Measurements from ENCODE around the gene TMPRSS11A. TPM values are rescaled to one million over a fixed set of nuclear protein-coding genes. Genes with fewer than 3 reads are reported as not detected.

Gene TMPRSS11A
- total and polyA plus RNA-seq, 2 experiments from 2014 or later = not detected

- peaks cover 11% of the 10 kb centered on the region; the same call in 2 of the 3 replicates for H3K4me1 Mint-ChIP-seq
- ATAC-seq (no peak), DNase-seq (ENCODE audit: low spot score) (no peak)
- TF ChIP-seq REST (IDR thresholded peaks at IDR 0.05; ENCODE audit: unreplicated experiment) = no peak
- no peak for TF ChIP-seq NANOG (IDR thresholded peaks at IDR 0.05; ENCODE audit: borderline replicate concordance)
- no peak for TF ChIP-seq EZH2phosphoT487 (IDR thresholded peaks at IDR 0.05; ENCODE audit: unreplicated experiment)
- TF ChIP-seq POLR2AphosphoS5 (IDR thresholded peaks at IDR 0.05; ENCODE audit: low read depth) = no peak
- TF ChIP-seq CREB1 (CRISPR knock-in tag; IDR thresholded peaks at IDR 0.05; ENCODE audit: low read depth) = no peak
- no peak for TF ChIP-seq CTCF (conservative IDR thresholded peaks at IDR 0.05; ENCODE audit: low read depth in 2 of 2)
- no peak for TF ChIP-seq EZH2 (IDR thresholded peaks at IDR 0.05; ENCODE audit: low read depth, unreplicated experiment)
- no peak for TF ChIP-seq ETS1 (IDR thresholded peaks at IDR 0.05)
- no peak for TF ChIP-seq JUNB (IDR thresholded peaks at IDR 0.05; ENCODE audit: unreplicated experiment)
- Histone ChIP-seq H3K79me2 (replicated peaks; ENCODE audit: insufficient read depth) (no peaks in the 10 kb centered on the region), H3K36me3 (ENCODE audit: insufficient read depth) (no peaks in the 10 kb centered on the region), H3K4me3 (no peak overlapping the region), H4K20me1 (replicated peaks; ENCODE audit: insufficient read depth) (no peaks in the 10 kb centered on the region), H3K9me2 (ENCODE audit: insufficient read depth) (no peaks in the 10 kb centered on the region), H3K4me1 (ENCODE audit: insufficient read depth) (no peaks in the 10 kb centered on the region), H3F3A (replicated peaks; ENCODE audit: low read depth) (no peaks in the 10 kb centered on the region), H3K4me2 (no peak overlapping the region), H2AFZ (no peak overlapping the region), H3K27ac (ENCODE audit: low read depth) (no peak overlapping the region), H3K27me3 (ENCODE audit: insufficient read depth) (no peaks in the 10 kb centered on the region)
- no peaks in the 10 kb centered on the region for H3K36me3 Mint-ChIP-seq (ENCODE audit: low read depth)
- no peaks in the 10 kb centered on the region for H3K9me3 Mint-ChIP-seq
- H3K27me3 Mint-ChIP-seq (ENCODE audit: insufficient read depth, low read depth, poor library complexity) = no peaks in the 10 kb centered on the region
- peak overlapping the region; percentile 69; the same call in 1 of the 2 replicates for H3K27ac Mint-ChIP-seq
- H3K4me3 Mint-ChIP-seq = no peak overlapping the region
Observed at GRCh38 chr4:67885762-67886161, 77.5 kb downstream of the TMPRSS11A start.

GRCh38 chr4:67884701-67885100 lies 78.6 kb downstream of the TMPRSS11A start:
- Mint-ChIP-seq H3K36me3 (ENCODE audit: low read depth) (no peaks in the 10 kb centered on the region), H3K4me3 (no peak overlapping the region), H3K27ac (no peak overlapping the region; the same call in 1 of the 2 replicates), H3K9me3 (no peaks in the 10 kb centered on the region), H3K27me3 (ENCODE audit: insufficient read depth, low read depth, poor library complexity) (no peaks in the 10 kb centered on the region), H3K4me1 (peaks cover 11% of the 10 kb centered on the region; the same call in 2 of the 3 replicates)
- ATAC-seq = no peak
- Histone ChIP-seq H3K27ac (ENCODE audit: low read depth) (no peak overlapping the region), H3K36me3 (ENCODE audit: insufficient read depth) (no peaks in the 10 kb centered on the region), H3K9me2 (ENCODE audit: insufficient read depth) (no peaks in the 10 kb centered on the region), H4K20me1 (replicated peaks; ENCODE audit: insufficient read depth) (no peaks in the 10 kb centered on the region), H3K4me1 (ENCODE audit: insufficient read depth) (no peaks in the 10 kb centered on the region), H3K27me3 (ENCODE audit: insufficient read depth) (no peaks in the 10 kb centered on the region), H3F3A (replicated peaks; ENCODE audit: low read depth) (no peaks in the 10 kb centered on the region), H3K4me2 (no peak overlapping the region), H3K4me3 (no peak overlapping the region), H3K79me2 (replicated peaks; ENCODE audit: insufficient read depth) (no peaks in the 10 kb centered on the region), H2AFZ (no peak overlapping the region)
- DNase-seq (ENCODE audit: low spot score) = no peak
- no peak for TF ChIP-seq EZH2phosphoT487 (IDR thresholded peaks at IDR 0.05; ENCODE audit: unreplicated experiment)
- TF ChIP-seq CTCF (conservative IDR thresholded peaks at IDR 0.05; ENCODE audit: low read depth in 2 of 2) = no peak
- TF ChIP-seq POLR2AphosphoS5 (IDR thresholded peaks at IDR 0.05; ENCODE audit: low read depth) = no peak
- no peak for TF ChIP-seq ZNF331 (CRISPR knock-in tag; IDR thresholded peaks at IDR 0.05; ENCODE audit: low read depth)
